GM19240 (cell line): Measurements from ENCODE around the gene ST7.
A peak's percentile ranks its signal among the peaks of the same experiment; 100 is the strongest.
"Not testable (repeated sequence)": the region's sequence is repeated elsewhere in the genome, so short reads cannot be mapped to it uniquely, and the experiment has no call there.

Experiments
- DNase-seq: peaks from one replicate; pipeline ENCODE4 v3.0.0; 2011; ENCODE audit warnings: low spot score; ENCODE audit not compliant: insufficient read length

Gene ST7, protein sequence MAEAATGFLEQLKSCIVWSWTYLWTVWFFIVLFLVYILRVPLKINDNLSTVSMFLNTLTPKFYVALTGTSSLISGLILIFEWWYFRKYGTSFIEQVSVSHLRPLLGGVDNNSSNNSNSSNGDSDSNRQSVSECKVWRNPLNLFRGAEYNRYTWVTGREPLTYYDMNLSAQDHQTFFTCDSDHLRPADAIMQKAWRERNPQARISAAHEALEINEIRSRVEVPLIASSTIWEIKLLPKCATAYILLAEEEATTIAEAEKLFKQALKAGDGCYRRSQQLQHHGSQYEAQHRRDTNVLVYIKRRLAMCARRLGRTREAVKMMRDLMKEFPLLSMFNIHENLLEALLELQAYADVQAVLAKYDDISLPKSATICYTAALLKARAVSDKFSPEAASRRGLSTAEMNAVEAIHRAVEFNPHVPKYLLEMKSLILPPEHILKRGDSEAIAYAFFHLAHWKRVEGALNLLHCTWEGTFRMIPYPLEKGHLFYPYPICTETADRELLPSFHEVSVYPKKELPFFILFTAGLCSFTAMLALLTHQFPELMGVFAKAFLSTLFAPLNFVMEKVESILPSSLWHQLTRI

DNA sequence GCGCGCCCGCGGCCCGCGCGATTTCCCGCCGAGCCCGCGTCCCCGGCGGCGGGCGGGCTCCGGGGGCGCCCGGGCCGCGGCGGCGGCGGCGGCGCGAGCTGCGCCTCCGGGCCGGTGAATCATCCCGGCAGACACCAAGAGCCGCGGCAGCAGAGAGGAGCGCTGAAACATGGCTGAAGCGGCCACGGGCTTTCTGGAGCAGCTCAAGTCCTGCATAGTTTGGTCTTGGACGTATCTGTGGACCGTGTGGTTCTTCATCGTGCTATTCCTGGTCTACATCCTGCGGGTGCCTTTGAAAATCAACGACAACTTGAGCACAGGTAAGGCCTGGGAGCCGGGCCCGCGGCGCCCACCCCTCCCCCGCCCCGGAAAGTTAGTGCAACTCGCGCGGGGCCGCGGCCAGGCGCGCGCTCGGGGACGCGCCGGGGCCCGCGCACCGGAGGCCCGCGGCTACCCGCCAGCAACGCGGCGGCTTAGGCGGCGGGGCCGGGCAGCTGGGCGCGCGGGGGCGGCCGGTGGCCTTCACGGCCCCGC, at the start of gene ST7:
TSS of gene ST7 (plus strand) at position 130 of the 534 bp plus-strand sequence. CDS start at position 170, 40 bp downstream.
- peak; percentile 17 for DNase-seq

DNA sequence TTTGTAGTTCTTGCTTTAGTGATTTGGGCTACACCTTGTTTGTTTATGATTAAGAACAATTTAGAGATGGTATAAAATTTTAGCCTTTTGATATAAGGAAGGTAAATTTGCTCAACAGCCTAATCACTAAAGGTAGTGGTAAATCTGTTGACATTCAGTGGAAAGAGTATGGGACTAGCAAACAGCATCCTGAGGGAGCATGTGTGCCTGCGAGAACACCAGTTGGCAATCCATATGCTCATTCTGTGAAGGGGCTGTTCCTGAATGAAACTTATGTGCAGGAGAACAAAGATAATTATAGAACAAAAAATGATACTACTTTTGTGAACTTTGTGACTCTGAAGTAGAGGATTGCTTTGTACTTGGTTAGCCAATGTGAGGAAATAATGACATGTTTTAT, 46.9 kb upstream of the ST7 start:
- DNase-seq, result no peak

DNA sequence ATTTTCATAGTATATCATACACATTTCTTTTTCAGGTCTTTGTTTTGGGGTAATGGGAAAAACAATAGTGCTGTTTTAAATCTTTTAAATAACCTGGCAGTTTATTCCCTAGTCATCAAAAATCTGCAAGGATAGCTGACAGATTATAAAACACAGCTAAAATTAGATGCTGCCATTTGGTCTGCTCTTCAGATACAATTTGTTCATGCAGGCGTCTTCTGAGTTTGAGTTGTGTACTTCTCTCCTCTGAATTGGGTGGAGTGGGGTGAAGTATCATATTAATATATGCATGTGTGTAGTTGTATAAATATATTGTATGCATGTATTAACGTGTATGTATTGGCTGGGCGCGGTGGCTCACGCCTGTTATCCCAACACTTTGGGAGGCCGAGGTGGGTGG, 42.9 kb upstream of the ST7 start:
- no peak for DNase-seq

DNA sequence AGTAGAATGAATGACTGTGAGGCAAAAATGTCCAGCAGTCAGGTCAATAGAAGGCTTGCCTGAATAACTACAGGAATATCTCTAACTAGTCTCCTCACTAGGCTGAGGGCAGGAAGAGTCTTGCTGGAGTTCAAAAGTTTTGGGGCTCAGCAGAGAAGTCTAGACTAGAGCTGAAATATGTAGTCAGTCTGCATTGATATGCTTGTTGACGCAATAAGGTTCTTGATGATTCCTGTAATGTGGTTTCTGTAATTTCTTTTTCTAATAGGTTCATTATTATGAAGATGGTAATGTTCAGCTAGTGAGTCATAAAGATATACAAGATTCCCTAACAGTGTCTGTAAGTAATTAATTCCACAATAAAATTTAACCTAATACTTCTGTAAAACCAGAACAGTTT, 41.5 kb upstream of the ST7 start:
- DNase-seq, result no peak

DNA sequence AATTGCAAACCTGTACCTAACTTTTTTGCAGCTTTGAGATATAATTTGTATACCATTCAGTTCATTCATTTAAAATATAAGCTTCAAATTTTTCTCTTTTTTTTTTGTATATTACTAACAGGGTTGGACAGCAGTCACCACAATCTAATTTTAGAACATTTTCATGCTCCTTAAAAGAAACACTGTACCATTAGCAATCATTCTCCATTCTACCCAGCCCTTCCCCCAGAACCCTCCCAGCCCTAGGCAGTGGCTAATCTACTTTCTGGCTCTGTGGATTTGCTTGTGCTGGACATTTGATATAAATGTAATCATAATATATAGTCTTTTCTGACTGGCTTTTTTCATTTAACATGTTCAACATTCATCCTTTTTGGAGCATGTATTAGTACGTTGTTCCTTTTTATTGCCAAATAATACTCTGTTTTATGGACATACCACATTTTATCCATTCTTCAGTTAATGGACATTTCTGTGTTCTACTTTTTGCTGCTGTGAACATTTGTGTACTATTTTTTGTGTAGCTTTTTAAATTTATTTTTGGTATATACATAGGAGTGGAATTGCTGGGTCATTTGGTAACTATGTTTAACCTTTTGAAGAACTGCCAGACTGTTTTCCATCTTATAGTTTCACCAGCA, 40.9 kb upstream of the ST7 start:
- DNase-seq, result no peak

DNA sequence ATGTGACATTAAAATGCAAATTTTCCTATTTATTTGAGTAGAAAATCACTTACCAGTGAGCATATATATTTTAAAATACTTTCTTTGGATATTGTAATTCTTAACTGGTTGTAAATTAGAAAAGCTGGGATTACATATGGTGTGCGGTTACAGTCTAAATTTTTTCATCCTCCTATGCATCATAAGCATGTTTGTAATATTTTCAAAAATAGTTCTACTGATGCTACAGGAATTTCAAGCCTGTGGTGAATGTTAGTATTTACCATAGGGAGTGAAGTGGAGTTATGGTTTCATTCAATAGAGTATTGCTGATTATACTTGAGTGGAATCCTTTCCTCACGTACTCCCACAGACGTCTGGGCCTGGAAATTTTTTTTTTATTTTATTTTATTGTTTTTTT, 34.6 kb upstream of the ST7 start:
- no peak for DNase-seq

DNA sequence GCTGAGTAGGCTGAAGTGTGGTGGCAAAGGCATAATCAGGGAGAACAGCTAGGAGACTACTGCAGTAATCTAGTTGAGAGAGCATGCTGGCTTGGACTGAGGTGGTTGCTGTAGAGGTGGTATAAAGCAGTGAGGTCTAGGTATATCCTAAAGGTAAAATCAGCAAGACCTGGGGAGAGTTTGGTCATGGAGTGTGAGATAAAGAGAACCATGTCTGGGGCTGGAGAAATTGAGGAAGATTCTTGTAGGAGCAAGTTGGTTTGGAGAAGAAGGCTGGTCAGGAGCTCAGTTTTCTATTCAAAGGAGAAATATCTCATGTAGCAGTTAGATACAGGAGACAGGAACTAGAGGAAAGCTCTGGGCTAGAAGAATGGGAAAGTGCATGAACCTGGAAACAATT, 32.9 kb upstream of the ST7 start:
- DNase-seq, result no peak

DNA sequence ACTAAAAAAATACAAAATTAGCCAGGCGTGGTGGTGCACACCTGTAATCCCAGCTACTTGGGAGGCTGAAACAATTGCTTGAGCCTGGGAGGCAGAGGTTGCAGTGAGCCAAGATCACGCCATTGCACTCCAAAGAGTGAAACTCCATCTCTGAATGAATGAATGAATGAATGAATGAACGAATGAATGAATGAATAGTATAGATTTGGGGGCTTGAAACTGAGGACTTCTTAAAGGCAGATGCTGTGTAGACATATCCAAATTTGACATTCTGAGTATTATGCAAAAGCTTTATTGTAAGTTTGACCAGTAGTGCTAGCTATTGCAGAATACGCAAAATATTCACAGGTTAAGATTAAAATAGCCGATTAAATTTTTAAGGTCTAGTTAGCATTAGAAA, 30.8 kb upstream of the ST7 start:
- DNase-seq, result no peak

DNA sequence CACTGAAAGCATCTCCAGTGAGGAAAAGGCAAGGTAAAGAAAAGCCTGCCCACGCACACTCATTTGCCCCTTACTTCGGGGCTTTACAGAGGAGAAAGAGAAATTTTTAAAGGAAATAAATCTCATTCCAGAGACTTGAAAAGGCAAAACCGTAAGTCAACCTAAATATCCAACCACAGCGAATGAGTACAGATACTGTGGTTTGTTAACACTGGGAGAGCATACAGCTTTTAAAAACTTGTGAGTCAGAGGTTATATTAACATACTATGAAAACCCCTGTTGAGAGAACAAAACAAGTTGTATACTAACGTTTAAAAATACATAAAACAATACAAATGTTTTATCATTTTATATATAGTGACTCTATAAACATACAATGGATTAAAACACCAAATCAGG, 28.6 kb upstream of the ST7 start:
- no peak for DNase-seq

DNA sequence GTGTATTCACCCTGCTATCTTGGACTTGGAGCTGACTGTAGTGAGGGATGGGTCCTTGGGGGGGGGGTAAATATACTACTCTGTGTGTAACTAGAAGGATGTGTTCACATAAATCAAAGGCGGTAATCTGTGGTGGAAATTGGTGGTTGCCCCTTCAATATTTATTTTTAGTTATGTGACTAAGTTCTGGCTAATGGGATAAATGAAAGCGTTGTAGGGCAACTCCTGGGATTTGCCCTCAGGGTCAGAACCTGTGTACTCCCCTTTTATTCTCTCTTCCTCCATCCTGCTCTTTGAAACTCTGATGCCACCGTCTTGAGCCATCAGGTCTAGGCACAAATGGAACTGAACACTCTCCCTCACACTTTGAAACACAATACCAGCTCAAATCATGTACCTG, 24.3 kb upstream of the ST7 start:
- no peak for DNase-seq

DNA sequence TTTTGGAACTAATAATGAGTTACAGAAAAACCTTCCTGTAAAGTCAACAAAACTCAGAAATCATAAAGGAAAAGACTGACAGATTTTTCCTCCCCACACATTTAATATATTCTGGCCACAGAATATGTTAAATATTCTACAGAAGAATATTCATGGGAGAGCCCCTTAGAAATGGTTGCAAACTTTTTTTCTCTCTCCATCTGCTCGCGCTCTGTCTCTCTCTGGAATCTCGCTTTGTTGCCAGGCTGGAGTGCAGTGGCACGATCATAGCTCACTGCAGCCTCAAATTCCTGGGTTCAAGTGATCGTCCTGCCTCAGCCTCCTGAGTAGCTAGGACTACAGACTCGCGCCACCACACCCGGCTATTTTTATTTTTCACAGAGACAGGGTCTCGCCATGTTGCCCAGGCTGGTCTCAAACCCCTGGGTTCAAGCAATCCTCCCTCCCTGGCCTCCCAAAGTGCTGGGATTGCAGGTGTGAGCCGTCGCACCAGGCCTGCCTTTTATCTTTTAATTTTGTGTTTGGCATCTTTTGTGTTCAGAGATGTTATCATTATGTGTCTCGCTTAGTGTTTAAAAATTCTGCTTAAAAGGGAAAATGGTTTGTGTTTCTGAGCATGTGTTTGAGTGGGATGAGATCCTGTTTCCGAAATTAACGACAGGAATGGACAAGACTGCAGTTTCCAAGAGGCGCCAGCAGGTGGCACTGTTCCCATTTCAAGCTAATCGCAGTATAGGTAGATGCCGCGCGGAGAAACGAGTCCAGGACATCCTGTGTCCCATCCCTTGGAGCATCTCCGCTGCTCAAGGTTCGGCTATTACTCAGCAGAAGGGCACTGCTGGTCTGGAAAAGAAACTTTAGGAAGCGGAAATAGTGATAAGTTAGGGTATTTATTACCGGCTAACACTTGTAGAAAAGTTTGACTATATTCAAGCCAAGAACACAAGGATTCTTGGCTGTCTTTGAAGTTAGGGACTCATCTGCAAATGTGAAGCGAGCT, 23.1 kb upstream of the ST7 start:
- DNase-seq, result peak; percentile 47

DNA sequence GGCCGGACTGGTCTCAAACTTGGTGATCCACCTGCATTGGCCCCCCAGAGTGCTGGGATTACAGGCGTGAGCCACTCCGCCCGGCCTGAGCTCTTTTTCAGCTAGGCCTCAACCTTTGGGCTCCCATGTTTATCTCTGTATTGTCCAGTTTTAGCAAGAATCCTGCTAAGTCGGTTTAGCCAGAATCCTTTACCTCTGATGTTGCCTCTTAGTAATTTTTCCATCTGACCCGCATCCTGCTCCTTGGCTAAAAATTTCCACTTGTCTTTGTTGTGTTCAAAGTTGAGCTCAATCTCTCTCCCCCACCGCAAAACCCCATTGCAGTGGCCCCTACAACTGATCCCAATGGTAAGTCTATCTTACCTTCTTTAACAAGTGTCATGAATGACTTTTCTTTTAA, 20.7 kb upstream of the ST7 start:
- no peak for DNase-seq

DNA sequence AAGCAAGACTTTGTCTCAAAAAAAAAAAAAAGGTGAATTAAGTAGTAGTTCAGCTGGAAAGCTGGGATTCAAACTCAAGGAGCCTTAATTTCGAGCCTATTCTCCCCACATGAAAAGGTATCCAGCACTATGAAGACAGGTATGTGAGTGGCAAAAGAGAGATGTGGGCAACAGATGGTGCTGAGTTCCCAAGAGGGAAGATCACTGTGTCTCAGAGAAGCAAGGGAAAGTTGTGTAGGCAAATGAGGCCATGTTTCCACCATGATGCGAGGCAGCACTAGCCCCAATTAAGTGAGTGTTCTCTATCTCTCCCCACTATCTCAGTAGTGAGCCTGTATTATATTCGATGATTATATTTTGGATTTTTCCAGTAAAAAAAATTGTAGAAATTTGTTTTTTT, 19.8 kb upstream of the ST7 start:
- DNase-seq, result no peak

DNA sequence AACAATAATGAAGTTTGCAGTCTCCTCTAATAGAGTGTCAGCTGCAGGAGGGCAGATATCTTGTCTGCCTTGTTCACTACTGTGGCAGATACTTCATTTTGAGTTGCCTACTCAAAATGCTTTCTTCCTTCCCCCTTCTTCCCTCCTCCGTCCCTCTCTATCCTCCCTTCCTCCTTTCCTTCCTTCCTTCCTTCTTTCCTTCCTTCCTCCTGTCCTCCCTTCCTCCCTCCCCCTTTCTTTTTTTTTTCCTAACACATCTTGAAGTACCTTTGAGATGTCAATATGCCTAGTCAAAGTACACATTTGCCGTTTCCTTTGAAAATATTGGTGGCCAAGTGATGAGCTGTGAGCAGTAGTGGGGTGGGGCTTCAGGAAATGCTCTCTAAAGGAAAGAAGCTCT, 18.7 kb upstream of the ST7 start:
- DNase-seq, result no peak

DNA sequence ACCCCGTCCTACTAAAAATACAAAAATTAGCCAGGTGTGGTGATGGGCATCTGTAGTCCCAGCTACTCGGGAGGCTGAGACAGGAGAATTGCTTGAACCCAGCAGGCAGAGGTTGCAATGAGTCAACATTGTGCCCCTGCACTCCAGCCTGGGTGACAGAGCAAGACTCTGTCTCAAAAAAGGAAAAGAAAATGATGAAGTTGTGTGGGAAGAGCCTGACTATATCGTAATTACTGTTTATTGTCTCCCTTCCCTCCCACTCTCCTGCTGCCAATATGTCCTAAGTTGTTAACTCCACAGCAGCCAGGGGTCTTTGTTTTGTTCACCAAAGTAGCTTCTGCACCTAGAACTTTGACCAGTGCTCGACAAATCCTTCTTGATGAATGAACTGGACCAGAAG, 16.5 kb upstream of the ST7 start:
- DNase-seq, result not testable (repeated sequence)

DNA sequence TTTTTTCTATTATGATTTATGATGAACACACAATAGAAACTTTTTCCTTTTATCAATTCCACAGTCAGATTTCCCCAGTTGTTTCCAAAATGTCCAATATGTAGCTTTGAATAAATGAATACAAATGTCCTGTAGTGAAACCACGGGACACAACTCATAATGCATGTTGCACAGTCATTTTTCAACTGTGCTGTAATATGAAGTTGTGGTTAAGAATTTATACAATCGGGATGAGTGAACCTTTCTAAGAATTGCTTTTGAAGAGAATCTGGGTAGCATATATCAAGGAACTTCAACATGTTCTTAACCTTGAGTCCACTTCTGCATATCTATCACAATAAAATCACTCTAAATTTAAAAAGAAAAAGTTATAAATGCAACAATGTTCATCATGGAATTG, 14.6 kb upstream of the ST7 start:
- no peak for DNase-seq

DNA sequence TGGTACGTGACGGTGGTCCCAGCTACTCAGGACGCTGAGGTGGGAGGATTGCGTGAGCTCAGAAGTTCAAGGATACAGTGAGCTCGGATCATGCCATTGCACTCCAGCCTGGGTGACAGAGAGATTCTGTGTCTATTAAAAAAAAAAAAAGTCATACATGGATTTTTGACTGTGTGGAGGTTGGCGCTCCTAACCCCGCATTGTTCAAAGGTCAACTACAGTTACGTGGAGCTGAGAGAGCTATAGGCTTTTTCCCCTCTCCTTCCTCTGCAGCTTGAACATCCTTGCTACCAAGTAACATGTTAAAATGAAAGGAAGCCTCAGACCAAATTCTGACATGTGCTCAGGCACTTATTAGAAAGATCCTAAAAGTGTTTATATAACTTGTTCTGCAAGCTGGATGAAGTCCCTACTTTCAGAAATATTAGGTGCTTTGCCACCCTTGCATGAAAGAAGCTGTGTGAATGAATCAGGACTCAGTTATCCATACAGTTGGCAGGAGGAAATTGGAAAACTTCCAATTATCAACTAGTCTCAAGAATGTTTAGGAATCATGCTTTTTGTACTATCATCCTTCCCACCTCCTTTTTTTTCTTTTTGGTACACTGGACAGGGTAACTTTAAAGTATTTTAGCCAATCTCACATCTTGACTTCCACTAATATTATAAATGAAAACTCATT, 12.5 kb upstream of the ST7 start:
- DNase-seq, result no peak

DNA sequence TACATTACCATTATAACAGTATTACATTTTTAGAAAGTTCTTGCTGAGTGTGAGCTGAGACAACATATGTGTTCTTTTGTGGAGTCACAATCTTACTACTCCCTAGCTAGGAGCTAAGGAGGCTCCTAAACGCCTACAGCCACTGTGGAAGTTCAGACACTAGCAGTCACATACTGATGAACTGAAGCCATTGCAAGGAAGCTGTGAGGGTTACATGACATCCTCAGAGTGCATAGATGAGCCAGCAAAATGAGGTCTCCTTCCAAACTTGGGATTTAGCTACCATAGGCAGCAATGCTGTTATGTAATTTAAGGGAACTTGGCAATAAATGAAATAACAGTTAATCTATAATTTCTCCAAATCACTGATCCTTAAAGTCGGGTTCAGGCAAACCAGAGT, 10.8 kb upstream of the ST7 start:
- DNase-seq, result no peak

DNA sequence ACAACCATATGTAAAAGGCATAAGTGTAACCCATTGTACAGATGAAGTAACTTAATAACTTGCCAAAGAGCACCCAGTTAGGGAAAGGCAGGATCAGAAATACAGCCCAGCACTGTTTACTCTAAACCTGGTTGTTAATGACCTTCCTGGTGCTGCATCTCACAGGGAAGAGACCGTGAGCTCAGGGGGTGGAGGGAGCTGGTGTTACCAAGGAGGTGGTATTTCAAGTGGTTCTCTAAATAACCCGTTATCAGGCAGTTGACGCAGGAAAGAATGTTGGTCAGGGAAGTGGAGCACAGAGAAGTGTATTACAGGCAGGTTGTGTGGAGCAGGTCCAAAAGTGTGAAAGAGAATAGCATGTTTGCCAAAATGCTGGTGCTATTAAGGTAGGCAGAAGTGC, 4.4 kb upstream of the ST7 start:
- no peak for DNase-seq

DNA sequence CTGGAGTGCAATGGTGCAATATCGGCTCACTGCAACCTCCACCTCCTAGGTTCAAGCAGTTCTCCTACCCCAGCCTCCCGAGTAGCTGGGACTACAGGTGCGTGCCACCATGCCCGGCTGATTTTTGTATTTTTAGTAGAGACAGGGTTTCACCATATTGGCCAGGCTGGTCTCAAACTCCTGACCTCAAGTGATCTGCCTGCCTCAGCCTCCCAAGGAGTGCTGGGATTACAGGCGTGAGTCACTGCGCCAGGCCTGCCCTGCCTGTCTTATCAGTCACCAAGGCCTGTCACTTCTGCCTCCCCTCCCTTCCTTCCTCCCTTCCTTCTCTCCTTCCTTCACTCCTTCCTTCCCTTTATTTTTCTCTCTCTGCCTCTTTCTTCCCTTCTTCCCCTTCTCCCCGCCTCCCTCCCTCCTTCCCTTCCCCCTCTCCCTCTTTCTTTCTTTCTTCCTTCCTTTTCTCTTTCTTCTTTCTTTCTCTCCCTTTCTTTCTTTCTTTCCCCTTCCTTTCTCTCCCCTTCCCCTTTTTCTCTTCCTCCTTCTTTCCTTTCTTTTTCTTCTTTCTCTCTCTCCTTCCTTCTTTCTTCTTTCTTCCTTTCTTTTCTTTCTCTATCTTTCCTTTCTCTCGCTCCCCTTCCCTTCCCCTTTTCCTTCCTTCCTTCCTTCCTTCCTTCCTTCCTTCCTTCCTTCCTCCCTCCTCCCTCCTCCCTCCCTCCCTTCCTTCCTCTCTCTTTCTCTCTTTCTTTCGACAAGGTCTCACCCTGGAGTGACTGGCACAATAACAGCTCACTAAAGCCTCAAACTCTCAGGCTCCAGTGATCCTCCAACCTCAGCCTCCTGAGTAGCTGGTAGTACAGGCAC, 3.1 kb upstream of the ST7 start:
- DNase-seq, result no peak
